ENCODE measurements around the gene FBF1.

The FBF1 gene

GRCh38 chr17:75902406-75902805 is 38.4 kb downstream of the FBF1 start:
- no peaks in the 10 kb centered on the region for H3K9me3 ChIP-seq (ENCODE audit: severe bottlenecking)
- H3K36me3 ChIP-seq, result peaks cover 56% of the 10 kb centered on the region
- H3K27ac ChIP-seq, result no peak overlapping the region
- TF ChIP-seq CTCF (IDR thresholded peaks at IDR 0.05; ENCODE audit: low read depth, low read length), result no peak
- no peak overlapping the region for H3K4me3 ChIP-seq (ENCODE audit: low read depth, low read length)
- no peaks in the 10 kb centered on the region for H3K27me3 ChIP-seq (ENCODE audit: insufficient read depth, low read depth, severe bottlenecking)
- DNase-seq, result no peak

GRCh38 chr17:75901727-75902126 is 39.1 kb downstream of the FBF1 start:
- Histone ChIP-seq H3K4me3 (ENCODE audit: low read depth, low read length) (no peak overlapping the region), H3K27ac (no peak overlapping the region), H3K36me3 (peaks cover 59% of the 10 kb centered on the region), H3K9me3 (ENCODE audit: severe bottlenecking) (no peaks in the 10 kb centered on the region), H3K27me3 (ENCODE audit: insufficient read depth, low read depth, severe bottlenecking) (no peaks in the 10 kb centered on the region)
- no peak for TF ChIP-seq CTCF (IDR thresholded peaks at IDR 0.05; ENCODE audit: low read depth, low read length)
- DNase-seq, result no peak

- H3K4me3 ChIP-seq (ENCODE audit: low read depth, low read length), result no peak overlapping the region
- H3K36me3 ChIP-seq, result peaks cover 59% of the 10 kb centered on the region
- H3K9me3 ChIP-seq (ENCODE audit: severe bottlenecking), result no peaks in the 10 kb centered on the region
- no peak for TF ChIP-seq CTCF (IDR thresholded peaks at IDR 0.05; ENCODE audit: low read depth, low read length)
- no peak for DNase-seq
- H3K27me3 ChIP-seq (ENCODE audit: insufficient read depth, low read depth, severe bottlenecking), result no peaks in the 10 kb centered on the region
- H3K27ac ChIP-seq, result no peak overlapping the region
These were observed 39.9 kb downstream of the FBF1 start for GRCh38 chr17:75900691-75901533.

GRCh38 chr17:75899767-75900468 is 40.9 kb downstream of the FBF1 start:
- no peak overlapping the region for H3K27ac ChIP-seq
- H3K4me3 ChIP-seq (ENCODE audit: low read depth, low read length), result no peak overlapping the region
- no peak for TF ChIP-seq CTCF (IDR thresholded peaks at IDR 0.05; ENCODE audit: low read depth, low read length)
- no peaks in the 10 kb centered on the region for H3K27me3 ChIP-seq (ENCODE audit: insufficient read depth, low read depth, severe bottlenecking)
- H3K9me3 ChIP-seq (ENCODE audit: severe bottlenecking), result no peaks in the 10 kb centered on the region
- H3K36me3 ChIP-seq, result peaks cover 59% of the 10 kb centered on the region
- DNase-seq, result no peak

GRCh38 chr17:75899353-75899752 is 41.5 kb downstream of the FBF1 start:
- Histone ChIP-seq H3K9me3 (ENCODE audit: severe bottlenecking) (no peaks in the 10 kb centered on the region), H3K27ac (no peak overlapping the region), H3K36me3 (peaks cover 59% of the 10 kb centered on the region), H3K4me3 (ENCODE audit: low read depth, low read length) (no peak overlapping the region), H3K27me3 (ENCODE audit: insufficient read depth, low read depth, severe bottlenecking) (no peaks in the 10 kb centered on the region)
- TF ChIP-seq CTCF (IDR thresholded peaks at IDR 0.05; ENCODE audit: low read depth, low read length), result no peak
- DNase-seq, result no peak

All from WERI-Rb-1 (cell line).